HCT116 (cell line): ENCODE data around the gene ELAVL1. TPM values are rescaled to one million over a fixed set of nuclear protein-coding genes. Genes with fewer than 3 reads are reported as not detected.

Experiments used
- ATAC-seq: fragments of 200-7000 bp; cut with Tn5 transposase; 2 replicates; pipeline ENCODE4 v1.9.1; 2020; ENCODE audit warnings: mild to moderate bottlenecking, moderate library complexity
- BruUV-seq: library from RNA; stranded (reverse); fragments of 400-500 nt; replicated peaks from 2 replicates; lab custom pipeline; 2021; lab: Mats Ljungman, UMichigan
- CTCF ChIA-PET: fragments of 300-600 bp; sonication (Branson Sonifier 250); formaldehyde crosslinking; loops from one replicate; lab custom pipeline; 2021; ENCODE audit warnings: antibody characterized with exemption; lab: Charles Lee
- POLR2A ChIA-PET: fragments of 300-600, 350-600 bp; sonication (Branson Sonifier 250); formaldehyde crosslinking; loops from one replicate; lab custom pipeline; 2021; ENCODE audit warnings: antibody characterized with exemption; lab: Charles Lee
- RAD21 ChIA-PET, 2 experiments: fragments of 300-600 bp; sonication (Branson Sonifier 250); formaldehyde crosslinking; loops; one replicate each; lab custom pipeline; 2023; ENCODE audit warnings: low total read pairs in 2 of 2; ENCODE audit not compliant: uncharacterized antibody in 2 of 2, unreplicated experiment in 2 of 2, low non-redundant PET in 1 of 2; lab: Charles Lee
- DNase-seq: peaks from one replicate; pipeline ENCODE4 v3.0.0-alpha.2; 2010; ENCODE audit warnings: low read depth, low spot score
- H2AFZ ChIP-seq: fragments of 200-600 bp; shearing (Covaris generic), sonication (generic); 2 replicates; pipeline ENCODE4 v1.6.1; 2017; ENCODE audit warnings: low read depth, mixed run types, mixed read lengths, antibody characterized with exemption, low read length; ENCODE audit not compliant: poor library complexity, severe bottlenecking
- H3K27ac ChIP-seq: 2 replicates; pipeline ENCODE4 v1.5.1; 2012; ENCODE audit warnings: low read depth, low read length
- H3K27me3 ChIP-seq: fragments of 200-600 bp; sonication (generic); 2 replicates; pipeline ENCODE4 v1.6.1; 2016; ENCODE audit warnings: mixed run types, low read length, mixed read lengths; ENCODE audit not compliant: insufficient read depth
- H3K36me3 ChIP-seq, 2 experiments: fragments of 200-500 bp in 1 of 2; fragments of 200-600 bp in 1 of 2; sonication (Bioruptor generic) in 1 of 2; sonication (generic) in 1 of 2; 2 replicates each; pipeline versions ENCODE4 v1.5.1 to v1.6.1; 2014 to 2016; ENCODE audit warnings: low read length in 2 of 2, inconsistent platforms in 1 of 2, mixed read lengths in 1 of 2, mixed run types in 1 of 2; ENCODE audit not compliant: insufficient read depth in 2 of 2, control insufficient read depth in 1 of 2
- H3K4me1 ChIP-seq, 2 experiments: fragments of 200-600 bp in 1 of 2; sonication (generic) in 1 of 2; 2 replicates each; pipeline versions ENCODE4 v1.5.1 to v1.6.1; 2012 to 2017; ENCODE audit warnings: low read length in 2 of 2, inconsistent platforms in 1 of 2, mild to moderate bottlenecking in 1 of 2, mixed read lengths in 1 of 2, mixed run types in 1 of 2, moderate library complexity in 1 of 2; ENCODE audit not compliant: insufficient read depth in 2 of 2, control insufficient read depth in 1 of 2
- H3K4me2 ChIP-seq: fragments of 200-600 bp; sonication (generic); 2 replicates; pipeline ENCODE4 v1.6.1; 2017; ENCODE audit warnings: mixed run types, low read length, mixed read lengths
- H3K4me3 ChIP-seq, 2 experiments: fragments of 200-600 bp in 1 of 2; sonication (generic) in 1 of 2; replicated peaks in 1 of 2; 2 replicates each; pipeline ENCODE4 v1.5.1; 2011 to 2016; ENCODE audit warnings: low read length in 2 of 2, control low read depth in 1 of 2, low read depth in 1 of 2, mild to moderate bottlenecking in 1 of 2, mixed read lengths in 1 of 2, mixed run types in 1 of 2
- H3K79me2 ChIP-seq: fragments of 200-600 bp; sonication (generic); 2 replicates; pipeline ENCODE4 v1.6.1; 2017; ENCODE audit warnings: mild to moderate bottlenecking, mixed run types, low read length, moderate library complexity, mixed read lengths; ENCODE audit not compliant: insufficient read depth
- H3K9ac ChIP-seq: fragments of 200-600 bp; sonication (generic); 2 replicates; pipeline ENCODE4 v1.6.1; 2016; ENCODE audit warnings: low read length, mixed read lengths
- H3K9me2 ChIP-seq: fragments of 200-600 bp; sonication (generic), shearing (Covaris generic); 2 replicates; pipeline ENCODE4 v1.6.1; 2017; ENCODE audit warnings: mixed run types, mild to moderate bottlenecking, moderate library complexity; ENCODE audit not compliant: insufficient read depth
- H3K9me3 ChIP-seq, 2 experiments: fragments of 200-500 bp in 1 of 2; fragments of 200-600 bp in 1 of 2; sonication (Bioruptor generic) in 1 of 2; sonication (generic) in 1 of 2; 2 replicates each; pipeline ENCODE4 v1.6.1; 2014 to 2017; ENCODE audit warnings: low read length in 2 of 2, mixed read lengths in 2 of 2, inconsistent platforms in 1 of 2, low read depth in 1 of 2, mild to moderate bottlenecking in 1 of 2, mixed run types in 1 of 2, moderate library complexity in 1 of 2; ENCODE audit not compliant: control insufficient read depth in 1 of 2, insufficient read depth in 1 of 2
- H4K20me1 ChIP-seq: fragments of 200-600 bp; sonication (generic), shearing (Covaris generic); 2 replicates; pipeline ENCODE4 v1.6.1; 2017; ENCODE audit warnings: mixed run types, mild to moderate bottlenecking, moderate library complexity; ENCODE audit not compliant: insufficient read depth
- CBX3 ChIP-seq: IDR thresholded peaks from 2 replicates; pipeline ENCODE4 v1.6.1; 2012; ENCODE audit warnings: low read depth
- CEBPB ChIP-seq: IDR thresholded peaks from 2 replicates; pipeline ENCODE4 v1.6.1; 2012; ENCODE audit warnings: low read depth
- CTCF ChIP-seq, 3 experiments: fragments of 200-600 bp in 1 of 3; sonication (generic) in 1 of 3; IDR thresholded peaks in 2 of 3; conservative IDR thresholded peaks in 1 of 3; 2 replicates each; pipeline ENCODE4 v1.5.1; 2012 to 2017; ENCODE audit warnings: low read depth in 2 of 3, low read length in 2 of 3, antibody characterized with exemption in 1 of 3, borderline replicate concordance in 1 of 3, control low read depth in 1 of 3, mild to moderate bottlenecking in 1 of 3, mixed read lengths in 1 of 3, mixed run types in 1 of 3, moderate library complexity in 1 of 3; ENCODE audit not compliant: insufficient read depth in 1 of 3
- EGR1 ChIP-seq: IDR thresholded peaks from 2 replicates; pipeline ENCODE4 v1.6.1; 2012; ENCODE audit warnings: low read depth
- ELF1 ChIP-seq: IDR thresholded peaks from 2 replicates; pipeline ENCODE4 v1.6.1; 2012; ENCODE audit warnings: low read depth, borderline replicate concordance
- EZH2phosphoT487 ChIP-seq: fragments of 200-600 bp; IDR thresholded peaks from 2 replicates; pipeline ENCODE4 v1.6.1; 2018; ENCODE audit warnings: antibody characterized with exemption, borderline replicate concordance
- FOSL1 ChIP-seq: IDR thresholded peaks from 2 replicates; pipeline ENCODE4 v1.6.1; 2012; ENCODE audit warnings: low read depth
- POLR2A ChIP-seq: IDR thresholded peaks from 2 replicates; pipeline ENCODE4 v1.7.0; 2011; ENCODE audit warnings: borderline replicate concordance; ENCODE audit not compliant: insufficient read depth, insufficient read length; ENCODE audit errors: extremely low read depth
- POLR2AphosphoS5 ChIP-seq: IDR thresholded peaks from 2 replicates; pipeline ENCODE4 v1.6.1; 2011; ENCODE audit warnings: mild to moderate bottlenecking, low read depth, low read length, moderate library complexity
- RAD21 ChIP-seq: IDR thresholded peaks from 2 replicates; pipeline ENCODE4 v1.6.1; 2012; ENCODE audit warnings: low read depth, mild to moderate bottlenecking
- SRF ChIP-seq: IDR thresholded peaks from 2 replicates; pipeline ENCODE4 v1.6.1; 2012; ENCODE audit warnings: low read depth
- TCF7L2 ChIP-seq: IDR thresholded peaks from 2 replicates; pipeline ENCODE4 v1.7.0; 2011; ENCODE audit warnings: borderline replicate concordance, inconsistent platforms; ENCODE audit not compliant: insufficient read depth, insufficient read length; ENCODE audit errors: extremely low read depth
- ZNF274 ChIP-seq: fragments of 200-500 bp; sonication (Bioruptor generic); IDR thresholded peaks from 2 replicates; pipeline ENCODE4 v1.6.1; 2014; ENCODE audit warnings: mild to moderate bottlenecking, low read depth, low read length, inconsistent platforms
- intact Hi-C: fragments of 100-400 bp; cut with micrococcal nuclease; formaldehyde crosslinking; loops from 2 replicates; pipeline ENCODE4 v1.10.0; 2022
- total RNA-seq: library from RNA; stranded (reverse); gene quantifications from one replicate; pipeline ENCODE4 v1.2.1, GENCODE V29; 2021; ENCODE audit not compliant: unreplicated experiment
- TF ChIP-seq, protein P1 (sequence below): IDR thresholded peaks from 2 replicates; pipeline ENCODE4 v1.6.1; 2011; ENCODE audit warnings: mild to moderate bottlenecking, low read length, moderate library complexity; ENCODE audit not compliant: insufficient replicate concordance; ENCODE audit errors: extremely low read depth

Gene ELAVL1
- total RNA-seq, 1 experiment from 2014 or later: 134 TPM

DNA sequence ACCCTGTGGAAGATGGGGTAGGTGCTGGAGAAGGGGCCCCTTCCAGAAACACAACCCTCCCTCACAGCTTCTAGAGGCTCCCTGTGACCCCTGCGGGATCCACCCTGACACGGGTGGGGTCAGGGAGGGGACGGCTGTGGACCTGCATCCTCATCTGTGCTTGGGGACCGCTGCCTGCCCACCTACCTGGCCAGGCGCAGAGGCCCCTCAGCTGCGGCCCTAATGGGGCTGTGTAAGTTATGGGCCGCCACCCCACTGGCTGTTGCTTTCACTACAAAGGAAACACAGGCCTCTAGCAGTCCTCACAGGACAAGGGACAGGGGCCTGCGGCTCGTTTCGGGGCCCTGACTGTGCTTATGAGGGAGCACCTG lies 72.5 kb downstream of the ELAVL1 start:
- ChIA-PET CTCF (no interaction called here), RAD21 (no interaction called here)
- Histone ChIP-seq H4K20me1 (no peaks in the 10 kb centered on the region), H3K4me3 (no peak overlapping the region), H3K27me3 (no peaks in the 10 kb centered on the region), H3K9ac (no peak overlapping the region), H3K27ac (no peak overlapping the region), H2AFZ (no peak overlapping the region), H3K79me2 (peaks cover 2% of the 10 kb centered on the region), H3K4me2 (no peak overlapping the region)
- ATAC-seq: no peak
- no peak for TF ChIP-seq CBX3
- no peak for TF ChIP-seq TCF7L2
- no peak for TF ChIP-seq FOSL1
- no peak for TF ChIP-seq ELF1
- TF ChIP-seq POLR2A: no peak
- TF ChIP-seq, protein P1, sequence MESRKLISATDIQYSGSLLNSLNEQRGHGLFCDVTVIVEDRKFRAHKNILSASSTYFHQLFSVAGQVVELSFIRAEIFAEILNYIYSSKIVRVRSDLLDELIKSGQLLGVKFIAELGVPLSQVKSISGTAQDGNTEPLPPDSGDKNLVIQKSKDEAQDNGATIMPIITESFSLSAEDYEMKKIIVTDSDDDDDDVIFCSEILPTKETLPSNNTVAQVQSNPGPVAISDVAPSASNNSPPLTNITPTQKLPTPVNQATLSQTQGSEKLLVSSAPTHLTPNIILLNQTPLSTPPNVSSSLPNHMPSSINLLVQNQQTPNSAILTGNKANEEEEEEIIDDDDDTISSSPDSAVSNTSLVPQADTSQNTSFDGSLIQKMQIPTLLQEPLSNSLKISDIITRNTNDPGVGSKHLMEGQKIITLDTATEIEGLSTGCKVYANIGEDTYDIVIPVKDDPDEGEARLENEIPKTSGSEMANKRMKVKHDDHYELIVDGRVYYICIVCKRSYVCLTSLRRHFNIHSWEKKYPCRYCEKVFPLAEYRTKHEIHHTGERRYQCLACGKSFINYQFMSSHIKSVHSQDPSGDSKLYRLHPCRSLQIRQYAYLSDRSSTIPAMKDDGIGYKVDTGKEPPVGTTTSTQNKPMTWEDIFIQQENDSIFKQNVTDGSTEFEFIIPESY: no peak
- no peak for TF ChIP-seq CTCF (IDR thresholded peaks at IDR 0.05 in 2 of 3, conservative IDR thresholded peaks at IDR 0.05 in 1 of 3; ENCODE audit: borderline replicate concordance in 1 of 3, insufficient read depth in 1 of 3, low read depth in 2 of 3, low read length in 2 of 3)
- no peak for TF ChIP-seq SRF
- TF ChIP-seq EZH2phosphoT487: no peak
- no peak for TF ChIP-seq EGR1
- TF ChIP-seq RAD21: no peak
- TF ChIP-seq POLR2AphosphoS5: no peak
- TF ChIP-seq CEBPB: no peak
- no peak for TF ChIP-seq ZNF274
- TF ChIP-seq, all 23 proteins: peak for 0
- Histone ChIP-seq H3K9me2 (no peaks in the 10 kb centered on the region), H3K4me1 (peaks cover 22 to 31% of the 10 kb centered on the region in 2 experiments), H3K9me3 (no peaks in the 10 kb centered on the region), H3K36me3 (peaks cover 30 to 40% of the 10 kb centered on the region in 2 experiments)
- no TSS peak for BruUV-seq
- POLR2A ChIA-PET: no interaction called here
- intact Hi-C loops: no loop called here
- DNase-seq: no peak
